ENCODE measurements around the gene C2orf92.

C2orf92 gene

DNA sequence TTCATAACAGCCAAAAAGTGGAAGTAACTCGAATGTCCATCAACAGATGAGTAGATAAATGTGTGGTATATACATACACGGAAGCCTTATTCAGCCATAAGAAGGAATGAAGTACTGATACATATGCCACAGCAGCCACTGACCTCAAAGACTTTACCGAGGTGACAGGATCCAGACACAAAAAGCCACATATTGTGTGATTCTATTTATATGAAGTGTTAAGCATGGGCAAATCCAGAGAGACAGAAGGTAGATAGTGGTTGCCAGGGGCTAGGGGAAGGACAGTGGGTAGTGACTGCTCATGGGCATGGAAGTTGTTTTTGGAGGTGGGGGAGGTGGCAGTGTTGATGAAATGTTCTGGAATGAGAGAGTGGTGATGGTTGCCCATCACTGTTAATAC lies 77.8 kb downstream of the C2orf92 start:
- Histone ChIP-seq H3K79me2 (ENCODE audit: insufficient read depth, low read length) (no peaks in the 10 kb centered on the region), H3K27me3 (ENCODE audit: insufficient read depth, low read length) (no peaks in the 10 kb centered on the region), H3F3A (ENCODE audit: insufficient read depth, low read length) (no peaks in the 10 kb centered on the region), H3K4me1 (ENCODE audit: insufficient read depth, low read length, severe bottlenecking) (peaks cover 10% of the 10 kb centered on the region), H3K4me3 (ENCODE audit: low read depth, low read length, poor library complexity, severe bottlenecking) (no peak overlapping the region), H3K36me3 (ENCODE audit: insufficient read depth, low read length) (no peaks in the 10 kb centered on the region; the same call in 1 of the 2 replicates), H3K9me3 (ENCODE audit: low read length) (no peaks in the 10 kb centered on the region), H3K9me2 (ENCODE audit: low read depth, low read length) (no peaks in the 10 kb centered on the region), H2AFZ (ENCODE audit: low read length) (no peak overlapping the region), H4K20me1 (ENCODE audit: insufficient read depth, low read length) (no peaks in the 10 kb centered on the region), H3K4me2 (ENCODE audit: low read length) (no peak overlapping the region), H3K27ac (ENCODE audit: low read depth, low read length, poor library complexity, severe bottlenecking) (no peak overlapping the region), H3K9ac (ENCODE audit: low read length) (no peak overlapping the region)
- TF ChIP-seq EZH2 (IDR thresholded peaks at IDR 0.05; ENCODE audit: borderline replicate concordance, low read length): no peak
- TF ChIP-seq, protein P1, sequence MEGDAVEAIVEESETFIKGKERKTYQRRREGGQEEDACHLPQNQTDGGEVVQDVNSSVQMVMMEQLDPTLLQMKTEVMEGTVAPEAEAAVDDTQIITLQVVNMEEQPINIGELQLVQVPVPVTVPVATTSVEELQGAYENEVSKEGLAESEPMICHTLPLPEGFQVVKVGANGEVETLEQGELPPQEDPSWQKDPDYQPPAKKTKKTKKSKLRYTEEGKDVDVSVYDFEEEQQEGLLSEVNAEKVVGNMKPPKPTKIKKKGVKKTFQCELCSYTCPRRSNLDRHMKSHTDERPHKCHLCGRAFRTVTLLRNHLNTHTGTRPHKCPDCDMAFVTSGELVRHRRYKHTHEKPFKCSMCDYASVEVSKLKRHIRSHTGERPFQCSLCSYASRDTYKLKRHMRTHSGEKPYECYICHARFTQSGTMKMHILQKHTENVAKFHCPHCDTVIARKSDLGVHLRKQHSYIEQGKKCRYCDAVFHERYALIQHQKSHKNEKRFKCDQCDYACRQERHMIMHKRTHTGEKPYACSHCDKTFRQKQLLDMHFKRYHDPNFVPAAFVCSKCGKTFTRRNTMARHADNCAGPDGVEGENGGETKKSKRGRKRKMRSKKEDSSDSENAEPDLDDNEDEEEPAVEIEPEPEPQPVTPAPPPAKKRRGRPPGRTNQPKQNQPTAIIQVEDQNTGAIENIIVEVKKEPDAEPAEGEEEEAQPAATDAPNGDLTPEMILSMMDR (IDR thresholded peaks at IDR 0.05; ENCODE audit: low read length): no peak

DNA sequence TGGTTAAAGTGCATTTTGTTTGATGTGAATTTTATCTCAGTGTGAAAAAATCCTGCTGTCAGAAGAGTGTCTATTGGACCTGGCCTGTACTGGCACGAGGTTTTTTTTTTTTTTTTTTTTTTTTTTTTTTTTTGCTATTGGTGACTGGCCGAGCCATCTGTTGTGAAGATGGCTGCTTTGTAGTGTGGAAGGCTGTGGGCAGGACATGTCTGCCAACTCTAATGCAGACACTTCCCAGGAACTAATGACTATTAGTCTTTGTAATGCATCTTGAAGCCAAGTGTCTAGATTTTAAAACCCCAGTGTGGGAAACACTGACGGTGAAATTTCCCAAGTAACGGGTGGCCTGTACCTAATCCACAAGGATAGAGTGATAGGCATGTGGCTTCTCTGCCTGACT lies 78.2 kb downstream of the C2orf92 start:
- TF ChIP-seq EZH2 (IDR thresholded peaks at IDR 0.05; ENCODE audit: borderline replicate concordance, low read length): no peak
- TF ChIP-seq, protein P1 (IDR thresholded peaks at IDR 0.05; ENCODE audit: low read length): no peak
- Histone ChIP-seq H3F3A (ENCODE audit: insufficient read depth, low read length) (no peaks in the 10 kb centered on the region), H3K79me2 (ENCODE audit: insufficient read depth, low read length) (no peaks in the 10 kb centered on the region), H3K36me3 (ENCODE audit: insufficient read depth, low read length) (no peaks in the 10 kb centered on the region; the same call in 1 of the 2 replicates), H3K4me2 (ENCODE audit: low read length) (peak overlapping the region; percentile 79; the same call in 1 of the 2 replicates), H3K9ac (ENCODE audit: low read length) (no peak overlapping the region), H3K4me3 (ENCODE audit: low read depth, low read length, poor library complexity, severe bottlenecking) (no peak overlapping the region), H3K4me1 (ENCODE audit: insufficient read depth, low read length, severe bottlenecking) (peaks cover 10% of the 10 kb centered on the region), H3K27me3 (ENCODE audit: insufficient read depth, low read length) (no peaks in the 10 kb centered on the region), H2AFZ (ENCODE audit: low read length) (no peak overlapping the region), H3K9me2 (ENCODE audit: low read depth, low read length) (no peaks in the 10 kb centered on the region), H3K27ac (ENCODE audit: low read depth, low read length, poor library complexity, severe bottlenecking) (no peak overlapping the region), H4K20me1 (ENCODE audit: insufficient read depth, low read length) (no peaks in the 10 kb centered on the region), H3K9me3 (ENCODE audit: low read length) (no peaks in the 10 kb centered on the region)

DNA sequence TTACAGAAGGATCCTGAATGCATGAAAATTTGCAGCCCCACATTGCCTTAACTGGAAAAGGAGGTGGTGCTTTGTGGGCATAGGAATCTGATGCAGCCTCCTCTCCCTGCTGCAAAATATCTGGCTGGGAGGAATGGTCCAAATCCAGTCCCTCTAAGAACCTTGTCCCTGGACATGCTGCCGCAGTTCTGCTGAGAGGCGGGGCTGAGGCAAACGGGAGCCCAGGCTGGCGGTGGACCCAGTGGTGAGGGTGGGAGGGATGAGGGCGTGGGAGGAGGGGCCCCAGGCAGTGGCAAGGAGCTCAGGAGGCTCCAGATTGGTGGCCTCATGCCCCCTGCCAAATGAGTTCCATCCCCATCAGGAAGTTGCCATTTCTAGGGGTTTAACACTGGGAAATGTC lies 80.1 kb downstream of the C2orf92 start:
- Histone ChIP-seq H3K9me3 (ENCODE audit: low read length) (no peaks in the 10 kb centered on the region), H3K36me3 (ENCODE audit: insufficient read depth, low read length) (no peaks in the 10 kb centered on the region; the same call in 1 of the 2 replicates), H3K79me2 (ENCODE audit: insufficient read depth, low read length) (no peaks in the 10 kb centered on the region), H3K4me2 (ENCODE audit: low read length) (no peak overlapping the region), H3K4me1 (ENCODE audit: insufficient read depth, low read length, severe bottlenecking) (peaks cover 10% of the 10 kb centered on the region), H3K27me3 (ENCODE audit: insufficient read depth, low read length) (no peaks in the 10 kb centered on the region), H3K9ac (ENCODE audit: low read length) (no peak overlapping the region), H3K27ac (ENCODE audit: low read depth, low read length, poor library complexity, severe bottlenecking) (no peak overlapping the region), H3K4me3 (ENCODE audit: low read depth, low read length, poor library complexity, severe bottlenecking) (no peak overlapping the region), H2AFZ (ENCODE audit: low read length) (no peak overlapping the region), H4K20me1 (ENCODE audit: insufficient read depth, low read length) (no peaks in the 10 kb centered on the region), H3K9me2 (ENCODE audit: low read depth, low read length) (no peaks in the 10 kb centered on the region), H3F3A (ENCODE audit: insufficient read depth, low read length) (no peaks in the 10 kb centered on the region)
- no peak for TF ChIP-seq EZH2 (IDR thresholded peaks at IDR 0.05; ENCODE audit: borderline replicate concordance, low read length)
- TF ChIP-seq, protein P1 (IDR thresholded peaks at IDR 0.05; ENCODE audit: low read length): no peak
